ENCODE measurements around the gene SRGAP1.
A peak's percentile ranks its signal among the peaks of the same experiment; 100 is the strongest.
"Not testable (repeated sequence)": the region's sequence is repeated elsewhere in the genome, so short reads cannot be mapped to it uniquely, and the experiment has no call there.

The SRGAP1 gene

GRCh38 chr12:64065881-64066451 is 221.5 kb downstream of the SRGAP1 start:
- no peak overlapping the region for H3K4me3 ChIP-seq (ENCODE audit: low read depth, low read length)
- DNase-seq (ENCODE audit: low read depth), result no peak
- TF ChIP-seq CTCF (IDR thresholded peaks at IDR 0.05; ENCODE audit: insufficient read depth, low read depth, low read length, missing control alignments), result no peak

GRCh38 chr12:64066776-64067175 is 222.3 kb downstream of the SRGAP1 start:
- no peak overlapping the region for H3K4me3 ChIP-seq (ENCODE audit: low read depth, low read length)
- TF ChIP-seq CTCF (IDR thresholded peaks at IDR 0.05; ENCODE audit: insufficient read depth, low read depth, low read length, missing control alignments), result no peak
- no peak for DNase-seq (ENCODE audit: low read depth)

GRCh38 chr12:64070454-64070853 is 226.0 kb downstream of the SRGAP1 start:
- H3K4me3 ChIP-seq (ENCODE audit: low read depth, low read length), result no peak overlapping the region
- no peak for DNase-seq (ENCODE audit: low read depth)
- no peak for TF ChIP-seq CTCF (IDR thresholded peaks at IDR 0.05; ENCODE audit: insufficient read depth, low read depth, low read length, missing control alignments)

- DNase-seq (ENCODE audit: low read depth), result no peak
- no peak for TF ChIP-seq CTCF (IDR thresholded peaks at IDR 0.05; ENCODE audit: insufficient read depth, low read depth, low read length, missing control alignments)
- no peak overlapping the region for H3K4me3 ChIP-seq (ENCODE audit: low read depth, low read length)
These were observed 228.5 kb downstream of the SRGAP1 start for GRCh38 chr12:64072916-64073575.

GRCh38 chr12:64076565-64076964 is 232.1 kb downstream of the SRGAP1 start:
- not testable (repeated sequence) for DNase-seq (ENCODE audit: low read depth); H3K4me3 ChIP-seq (ENCODE audit: low read depth, low read length)

GRCh38 chr12:64077922-64078321 is 233.4 kb downstream of the SRGAP1 start:
- H3K4me3 ChIP-seq (ENCODE audit: low read depth, low read length), result no peak overlapping the region
- TF ChIP-seq CTCF (IDR thresholded peaks at IDR 0.05; ENCODE audit: insufficient read depth, low read depth, low read length, missing control alignments), result peak; percentile 10
- DNase-seq (ENCODE audit: low read depth), result no peak

- H3K4me3 ChIP-seq (ENCODE audit: low read depth, low read length), result no peak overlapping the region
- no peak for TF ChIP-seq CTCF (IDR thresholded peaks at IDR 0.05; ENCODE audit: insufficient read depth, low read depth, low read length, missing control alignments)
- no peak for DNase-seq (ENCODE audit: low read depth)
These were observed 236.0 kb downstream of the SRGAP1 start for GRCh38 chr12:64080319-64081007.
